ENCODE measurements around the gene SEMA3B. TPM values are rescaled to one million over a fixed set of nuclear protein-coding genes. Genes with fewer than 3 reads are reported as not detected.

SEMA3B gene
- 12.4 and 19.0 TPM in 2 replicates for total RNA-seq

GRCh38 chr3:50268703-50269451 lies at the start of gene SEMA3B:
SEMA3B (plus strand) TSS chr3:50269147; CDS start chr3:50269241, 94 bp downstream.

GRCh38 chr3:50235716-50236483 lies 33.0 kb upstream of the SEMA3B start, which contains the start of gene GNAI2:
GNAI2 (plus strand) TSS chr3:50236204; CDS start chr3:50236336, 132 bp downstream.

GRCh38 chr3:50278880-50279224 lies 9.9 kb downstream of the SEMA3B start, which contains the start of gene LSMEM2:
LSMEM2 (plus strand) TSS chr3:50279087; CDS start chr3:50279114, 27 bp downstream.

GRCh38 chr3:50292159-50293078 lies 23.5 kb downstream of the SEMA3B start, which contains the start of gene IFRD2:
IFRD2 (minus strand) TSS chr3:50292429; CDS start chr3:50292274, 155 bp downstream.

GRCh38 chr3:50298836-50299637 lies 30.1 kb downstream of the SEMA3B start, which contains the start of the genes HYAL3 and NAA80:
HYAL3 (minus strand) TSS chr3:50299405; CDS start chr3:50295602, 3,803 bp downstream.
NAA80 (minus strand) TSS chr3:50299405; CDS start chr3:50297463, 1,942 bp downstream.

GRCh38 chr3:50303013-50303815 lies 34.3 kb downstream of the SEMA3B start, which contains the start of gene HYAL1:
HYAL1 (minus strand) TSS chr3:50303574; CDS start chr3:50302956, 618 bp downstream.

GRCh38 chr3:50322386-50323091 lies 53.6 kb downstream of the SEMA3B start, which contains the start of gene HYAL2:
HYAL2 (minus strand) TSS chr3:50322745; CDS start chr3:50320489, 2,256 bp downstream.

Other genes with a start within 250 kb of the SEMA3B start
- gene RBM5, start 180.2 kb upstream of the SEMA3B start, total RNA-seq = 97.4 and 147 TPM in 2 replicates
- 0.23 and 0.30 TPM in 2 replicates for gene SEMA3F, start 113.8 kb upstream of the SEMA3B start, total RNA-seq
- gene GNAT1, start 77.5 kb upstream of the SEMA3B start, total RNA-seq = not detected in 2 replicates
- not detected in 2 replicates for gene SLC38A3, start 63.9 kb upstream of the SEMA3B start, total RNA-seq
- 180 and 374 TPM in 2 replicates for gene GNAI2, start 32.9 kb upstream of the SEMA3B start, total RNA-seq
- gene LSMEM2, start 9.9 kb downstream of the SEMA3B start, total RNA-seq = not detected in 2 replicates
- 47.5 and 64.8 TPM in 2 replicates for gene IFRD2, start 23.3 kb downstream of the SEMA3B start, total RNA-seq
- 5.3 and 5.7 TPM in 2 replicates for gene HYAL3, start 30.3 kb downstream of the SEMA3B start, total RNA-seq
- gene NAA80, start 30.3 kb downstream of the SEMA3B start, total RNA-seq = 1.5 and 4.2 TPM in 2 replicates
- 0.30 and 0.42 TPM in 2 replicates for gene HYAL1, start 34.4 kb downstream of the SEMA3B start, total RNA-seq
- gene HYAL2, start 53.6 kb downstream of the SEMA3B start, total RNA-seq = 96.6 and 112 TPM in 2 replicates
- gene TUSC2, start 59.1 kb downstream of the SEMA3B start, total RNA-seq = 9.3 and 18.4 TPM in 2 replicates
- gene RASSF1, start 71.7 kb downstream of the SEMA3B start, total RNA-seq = 20.8 and 26.0 TPM in 2 replicates
- 0.30 and 0.88 TPM in 2 replicates for gene ZMYND10, start 76.6 kb downstream of the SEMA3B start, total RNA-seq
- gene NPRL2, start 81.6 kb downstream of the SEMA3B start, total RNA-seq = 17.2 and 25.8 TPM in 2 replicates
- 28.5 and 44.8 TPM in 2 replicates for gene CYB561D2, start 81.7 kb downstream of the SEMA3B start, total RNA-seq
- 41.9 and 43.9 TPM in 2 replicates for gene TMEM115, start 90.4 kb downstream of the SEMA3B start, total RNA-seq
- 0.05 TPM in 1 of 2 replicates, not detected in the other for gene CACNA2D2, start 234.5 kb downstream of the SEMA3B start, total RNA-seq